GM19328 (cell line): ENCODE measurements around the gene PARD3B.

Experiments used
- ATAC-seq: cut with Tn5 transposase; IDR thresholded peaks from one replicate; pipeline ENCODE4 v1.9.1; 2021; ENCODE audit warnings: mild to moderate bottlenecking, moderate library complexity; ENCODE audit not compliant: unreplicated experiment

The PARD3B gene

GRCh38 chr2:205524656-205525055 is 979.4 kb downstream of the PARD3B start:
- ATAC-seq: no peak

GRCh38 chr2:205527801-205528200 is 982.5 kb downstream of the PARD3B start:
- ATAC-seq: no peak

- no peak for ATAC-seq
Observed at GRCh38 chr2:205531072-205531471, 985.8 kb downstream of the PARD3B start.

GRCh38 chr2:205531489-205532148 is 986.3 kb downstream of the PARD3B start:
- no peak for ATAC-seq

- no peak for ATAC-seq
Observed at GRCh38 chr2:205535001-205535400, 989.7 kb downstream of the PARD3B start.

GRCh38 chr2:205539603-205540002 is 994.3 kb downstream of the PARD3B start:
- no peak for ATAC-seq

GRCh38 chr2:205540036-205540435 is 994.8 kb downstream of the PARD3B start:
- ATAC-seq: no peak

- ATAC-seq: no peak
Observed at GRCh38 chr2:205543262-205543843, 998.1 kb downstream of the PARD3B start.

GRCh38 chr2:205543937-205544702 is 998.8 kb downstream of the PARD3B start:
- no peak for ATAC-seq

GRCh38 chr2:205545971-205546816 is 1000.9 kb downstream of the PARD3B start:
- ATAC-seq: no peak

GRCh38 chr2:205555566-205556230 is 1010.4 kb downstream of the PARD3B start:
- ATAC-seq: no peak

GRCh38 chr2:205556357-205556756 is 1011.1 kb downstream of the PARD3B start:
- ATAC-seq: no peak

- no peak for ATAC-seq
Observed at GRCh38 chr2:205556841-205557539, 1011.7 kb downstream of the PARD3B start.

GRCh38 chr2:205557873-205558272 is 1012.6 kb downstream of the PARD3B start:
- no peak for ATAC-seq

- no peak for ATAC-seq
Observed at GRCh38 chr2:205561441-205561840, 1016.2 kb downstream of the PARD3B start.

- no peak for ATAC-seq
Observed at GRCh38 chr2:205563646-205564045, 1018.4 kb downstream of the PARD3B start.

- ATAC-seq: no peak
Observed at GRCh38 chr2:205564346-205565141, 1019.3 kb downstream of the PARD3B start.

GRCh38 chr2:205565142-205565522 is 1019.9 kb downstream of the PARD3B start:
- ATAC-seq: no peak

- no peak for ATAC-seq
Observed at GRCh38 chr2:205566606-205567168, 1021.4 kb downstream of the PARD3B start.
